ENCODE results near the gene NKX1-1. TPM values are rescaled to one million over a fixed set of nuclear protein-coding genes. Genes with fewer than 3 reads are reported as not detected.

Gene NKX1-1
- total and polyA plus RNA-seq, 4 donors, result 0.35 to 0.70 TPM; not detected in 2

GRCh38 chr4:1379351-1379781, 26.9 kb downstream of the NKX1-1 start:
- no peak overlapping the region for H3K4me3 ChIP-seq (ENCODE audit: low read depth, low read length)
- no peak overlapping the region for H3K27ac ChIP-seq (ENCODE audit: low read depth, low read length)
- 95% methylated on average over 25 of the region's 27 CpGs for WGBS (ENCODE audit: insufficient coverage)
- no peaks in the 10 kb centered on the region for H3K9me3 ChIP-seq (ENCODE audit: control insufficient read depth, insufficient read depth, low read length)
- peaks cover 97% of the 10 kb centered on the region for H3K36me3 ChIP-seq (ENCODE audit: control insufficient read depth, insufficient read depth, low read length)
- no peak for DNase-seq (ENCODE audit: low read depth in 4 of 6, low spot score in 6 of 6)
- no peaks in the 10 kb centered on the region for H3K27me3 ChIP-seq (ENCODE audit: control insufficient read depth, insufficient read depth, low read length)
- peaks cover 8% of the 10 kb centered on the region for H3K4me1 ChIP-seq (ENCODE audit: control insufficient read depth, insufficient read depth, low read length)

- Histone ChIP-seq H3K4me3 (ENCODE audit: low read depth, low read length) (no peak overlapping the region), H3K4me1 (ENCODE audit: control insufficient read depth, insufficient read depth, low read length) (peaks cover 8% of the 10 kb centered on the region), H3K27me3 (ENCODE audit: control insufficient read depth, insufficient read depth, low read length) (no peaks in the 10 kb centered on the region), H3K9me3 (ENCODE audit: control insufficient read depth, insufficient read depth, low read length) (no peaks in the 10 kb centered on the region), H3K36me3 (ENCODE audit: control insufficient read depth, insufficient read depth, low read length) (peaks cover 97% of the 10 kb centered on the region), H3K27ac (ENCODE audit: low read depth, low read length) (no peak overlapping the region)
- 92% methylated on average over 29 of the region's 30 CpGs for WGBS (ENCODE audit: insufficient coverage)
- no peak for DNase-seq (ENCODE audit: low read depth in 4 of 6, low spot score in 6 of 6)
Observed at GRCh38 chr4:1378559-1379231, 27.5 kb downstream of the NKX1-1 start.

GRCh38 chr4:1377606-1378261, 28.5 kb downstream of the NKX1-1 start:
- H3K4me1 ChIP-seq (ENCODE audit: control insufficient read depth, insufficient read depth, low read length), result peaks cover 8% of the 10 kb centered on the region
- H3K36me3 ChIP-seq (ENCODE audit: control insufficient read depth, insufficient read depth, low read length), result peaks cover 92% of the 10 kb centered on the region
- WGBS (ENCODE audit: insufficient coverage), result 90% methylated on average over 19 of the region's 19 CpGs
- H3K4me3 ChIP-seq (ENCODE audit: low read depth, low read length), result no peak overlapping the region
- no peaks in the 10 kb centered on the region for H3K27me3 ChIP-seq (ENCODE audit: control insufficient read depth, insufficient read depth, low read length)
- no peaks in the 10 kb centered on the region for H3K9me3 ChIP-seq (ENCODE audit: control insufficient read depth, insufficient read depth, low read length)
- no peak overlapping the region for H3K27ac ChIP-seq (ENCODE audit: low read depth, low read length)
- DNase-seq (ENCODE audit: low read depth in 4 of 6, low spot score in 6 of 6), result no peak

- Histone ChIP-seq H3K9me3 (ENCODE audit: control insufficient read depth, insufficient read depth, low read length) (no peaks in the 10 kb centered on the region), H3K4me1 (ENCODE audit: control insufficient read depth, insufficient read depth, low read length) (peaks cover 4% of the 10 kb centered on the region), H3K27ac (ENCODE audit: low read depth, low read length) (no peak overlapping the region), H3K27me3 (ENCODE audit: control insufficient read depth, insufficient read depth, low read length) (no peaks in the 10 kb centered on the region), H3K4me3 (ENCODE audit: low read depth, low read length) (no peak overlapping the region), H3K36me3 (ENCODE audit: control insufficient read depth, insufficient read depth, low read length) (peaks cover 88% of the 10 kb centered on the region)
- WGBS (ENCODE audit: insufficient coverage), result 85% methylated on average over 32 of the region's 32 CpGs
- no peak for DNase-seq (ENCODE audit: low read depth in 4 of 6, low spot score in 6 of 6)
Observed at GRCh38 chr4:1376841-1377605, 29.2 kb downstream of the NKX1-1 start.

- WGBS (ENCODE audit: insufficient coverage), result 90% methylated on average over 21 of the region's 23 CpGs
- DNase-seq (ENCODE audit: low read depth in 4 of 6, low spot score in 6 of 6), result no peak
- H3K27ac ChIP-seq (ENCODE audit: low read depth, low read length), result no peak overlapping the region
- H3K9me3 ChIP-seq (ENCODE audit: control insufficient read depth, insufficient read depth, low read length), result no peaks in the 10 kb centered on the region
- no peak overlapping the region for H3K4me3 ChIP-seq (ENCODE audit: low read depth, low read length)
- peaks cover 82% of the 10 kb centered on the region for H3K36me3 ChIP-seq (ENCODE audit: control insufficient read depth, insufficient read depth, low read length)
- no peaks in the 10 kb centered on the region for H3K4me1 ChIP-seq (ENCODE audit: control insufficient read depth, insufficient read depth, low read length)
- no peaks in the 10 kb centered on the region for H3K27me3 ChIP-seq (ENCODE audit: control insufficient read depth, insufficient read depth, low read length)
Observed at GRCh38 chr4:1376391-1376840, 29.8 kb downstream of the NKX1-1 start.

- Histone ChIP-seq H3K27ac (ENCODE audit: low read depth, low read length) (no peak overlapping the region), H3K4me3 (ENCODE audit: low read depth, low read length) (no peak overlapping the region), H3K27me3 (ENCODE audit: control insufficient read depth, insufficient read depth, low read length) (no peaks in the 10 kb centered on the region), H3K36me3 (ENCODE audit: control insufficient read depth, insufficient read depth, low read length) (peaks cover 76% of the 10 kb centered on the region), H3K9me3 (ENCODE audit: control insufficient read depth, insufficient read depth, low read length) (no peaks in the 10 kb centered on the region), H3K4me1 (ENCODE audit: control insufficient read depth, insufficient read depth, low read length) (no peaks in the 10 kb centered on the region)
- WGBS (ENCODE audit: insufficient coverage), result 92% methylated on average over 17 of the region's 17 CpGs
- no peak for DNase-seq (ENCODE audit: low read depth in 4 of 6, low spot score in 6 of 6)
Observed at GRCh38 chr4:1375761-1376322, 30.4 kb downstream of the NKX1-1 start.

GRCh38 chr4:1375051-1375721, 31.1 kb downstream of the NKX1-1 start:
- no peaks in the 10 kb centered on the region for H3K9me3 ChIP-seq (ENCODE audit: control insufficient read depth, insufficient read depth, low read length)
- peaks cover 5% of the 10 kb centered on the region for H3K4me1 ChIP-seq (ENCODE audit: control insufficient read depth, insufficient read depth, low read length)
- no peak for DNase-seq (ENCODE audit: low read depth in 4 of 6, low spot score in 6 of 6)
- no peak overlapping the region for H3K27ac ChIP-seq (ENCODE audit: low read depth, low read length)
- WGBS (ENCODE audit: insufficient coverage), result 92% methylated on average over 36 of the region's 36 CpGs
- peaks cover 76% of the 10 kb centered on the region for H3K36me3 ChIP-seq (ENCODE audit: control insufficient read depth, insufficient read depth, low read length)
- no peak overlapping the region for H3K4me3 ChIP-seq (ENCODE audit: low read depth, low read length)
- no peaks in the 10 kb centered on the region for H3K27me3 ChIP-seq (ENCODE audit: control insufficient read depth, insufficient read depth, low read length)

GRCh38 chr4:1374706-1375045, 31.6 kb downstream of the NKX1-1 start:
- Histone ChIP-seq H3K9me3 (ENCODE audit: control insufficient read depth, insufficient read depth, low read length) (no peaks in the 10 kb centered on the region), H3K4me1 (ENCODE audit: control insufficient read depth, insufficient read depth, low read length) (peaks cover 7% of the 10 kb centered on the region)
- WGBS (ENCODE audit: insufficient coverage), result 93% methylated on average over 14 of the region's 14 CpGs

More at GRCh38 chr4:1374706-1375045, 31.6 kb downstream of the NKX1-1 start:
- H3K4me3 ChIP-seq (ENCODE audit: low read depth, low read length), result no peak overlapping the region
- DNase-seq (ENCODE audit: low read depth in 4 of 6, low spot score in 6 of 6), result no peak
- H3K27me3 ChIP-seq (ENCODE audit: control insufficient read depth, insufficient read depth, low read length), result no peaks in the 10 kb centered on the region
- H3K27ac ChIP-seq (ENCODE audit: low read depth, low read length), result no peak overlapping the region
- peaks cover 72% of the 10 kb centered on the region for H3K36me3 ChIP-seq (ENCODE audit: control insufficient read depth, insufficient read depth, low read length)
